ENCODE measurements around the gene OPRD1. TPM values are rescaled to one million over a fixed set of nuclear protein-coding genes. Genes with fewer than 3 reads are reported as not detected.

Gene OPRD1
- total RNA-seq, result 0.16 TPM in 1 of 2 replicates, not detected in the other

DNA sequence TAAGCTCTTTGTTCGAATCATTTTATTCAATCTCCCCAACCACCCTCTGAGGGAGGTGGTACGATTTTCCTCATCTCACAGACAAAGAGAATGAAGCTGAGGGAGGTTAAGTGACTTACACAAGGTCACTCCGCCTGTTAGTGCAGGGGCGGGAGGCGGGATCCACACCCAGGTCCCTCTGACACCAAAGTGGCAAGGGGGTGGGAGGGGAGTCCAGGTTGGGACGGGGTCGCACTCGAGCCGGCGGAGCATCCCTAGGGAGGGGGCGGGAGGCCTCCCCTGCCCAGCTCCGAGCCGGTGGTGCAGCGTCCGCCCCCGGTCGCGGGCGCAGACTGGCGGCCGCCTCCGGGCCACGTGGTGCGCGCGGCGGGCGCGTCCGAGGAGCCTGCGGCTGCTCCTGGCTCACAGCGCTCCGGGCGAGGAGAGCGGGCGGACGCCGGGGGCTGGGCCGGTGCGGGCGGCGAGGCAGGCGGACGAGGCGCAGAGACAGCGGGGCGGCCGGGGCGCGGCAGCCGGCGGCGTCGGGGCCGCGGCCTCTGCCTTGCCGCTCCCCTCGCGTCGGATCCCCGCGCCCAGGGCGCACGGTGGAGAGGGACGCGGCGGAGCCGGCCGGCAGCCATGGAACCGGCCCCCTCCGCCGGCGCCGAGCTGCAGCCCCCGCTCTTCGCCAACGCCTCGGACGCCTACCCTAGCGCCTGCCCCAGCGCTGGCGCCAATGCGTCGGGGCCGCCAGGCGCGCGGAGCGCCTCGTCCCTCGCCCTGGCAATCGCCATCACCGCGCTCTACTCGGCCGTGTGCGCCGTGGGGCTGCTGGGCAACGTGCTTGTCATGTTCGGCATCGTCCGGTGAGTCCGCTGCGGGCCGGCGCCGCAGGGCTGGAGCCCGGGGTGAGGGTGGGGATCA lies at the start of gene OPRD1:
Gene OPRD1, plus strand, starts transcription at position 405 of the 903 bp plus-strand sequence. Its CDS starts 214 bp downstream, at position 619.

GRCh38 chr1:28914228-28915030 lies 102.5 kb downstream of the OPRD1 start, which contains the start of gene EPB41:
Gene EPB41 (plus strand): TSS chr1:28914569. CDS start chr1:28987438, 72,869 bp downstream.

Other genes with a start within 250 kb of the OPRD1 start
- gene RAB42, start 219.9 kb upstream of the OPRD1 start, total RNA-seq, result 5.5 and 5.8 TPM in 2 replicates
- 22.2 and 29.4 TPM in 2 replicates for gene TAF12, start 169.1 kb upstream of the OPRD1 start, total RNA-seq
- gene RNU11, start 163.6 kb upstream of the OPRD1 start, total RNA-seq, result not detected in 2 replicates
- gene GMEB1, start 143.4 kb upstream of the OPRD1 start, total RNA-seq, result 7.1 and 8.8 TPM in 2 replicates
- 49.3 and 84.6 TPM in 2 replicates for gene YTHDF2, start 75.2 kb upstream of the OPRD1 start, total RNA-seq
- gene EPB41, start 102.4 kb downstream of the OPRD1 start, total RNA-seq, result 3.4 and 3.5 TPM in 2 replicates

Measured in epithelial cell of alveolus of lung (primary cell).